H1 (cell line): ENCODE results near the gene MEF2A. TPM values are rescaled to one million over a fixed set of nuclear protein-coding genes. Genes with fewer than 3 reads are reported as not detected.

Experiments used
- CBX8 ChIP-seq: fragments of 300-800, 300-1000 bp; sonication (generic); IDR thresholded peaks from 2 replicates; pipeline ENCODE4 v1.7.1; 2016; ENCODE audit warnings: low read depth, low read length, borderline replicate concordance
- HDAC6 ChIP-seq: IDR thresholded peaks from one replicate; pipeline ENCODE4 v1.7.1; 2012; ENCODE audit warnings: low read depth, mild to moderate bottlenecking, inconsistent platforms, low read length, moderate library complexity
- JUND ChIP-seq: IDR thresholded peaks from 2 replicates; pipeline ENCODE4 v1.6.1; 2011; ENCODE audit warnings: mild to moderate bottlenecking, improper control_type of control experiment, low read length
- POLR2AphosphoS5 ChIP-seq: IDR thresholded peaks from 2 replicates; pipeline ENCODE4 v1.6.1; 2011; ENCODE audit warnings: low read depth, low read length
- RFX5 ChIP-seq: IDR thresholded peaks from 2 replicates; pipeline ENCODE4 v1.6.1; 2011; ENCODE audit warnings: low read depth, low read length, improper control_type of control experiment, borderline replicate concordance
- SRF ChIP-seq: IDR thresholded peaks from 2 replicates; pipeline ENCODE4 v1.6.1; 2011; ENCODE audit warnings: mild to moderate bottlenecking, low read depth, low read length, moderate library complexity
- TBP ChIP-seq: IDR thresholded peaks from 2 replicates; pipeline ENCODE4 v1.6.1; 2011; ENCODE audit warnings: low read depth, low read length, improper control_type of control experiment
- polyA plus RNA-seq, 7 experiments: library from polyadenylated mRNA; depleted of rRNA in 3 of 7; stranded (reverse) in 5 of 7; unstranded in 2 of 7; fragments of >200 nt in 5 of 7; fragments of 200-250 nt in 2 of 7; gene quantifications; 1 replicate in 5 of 7; 2 replicates in 1 of 7; 4 replicates in 1 of 7; pipeline versions ENCODE4 v1.2.1 to v1.2.3, GENCODE V29; 2011 to 2013; ENCODE audit warnings: missing spikeins in 2 of 7, mixed read lengths in 2 of 7
- total RNA-seq: library from RNA; stranded (reverse); fragmentation: NEBNext Ultra II Directional; extraction: Animal tissue kit (Norgen Biotek cat#: 25700); gene quantifications from 2 replicates; pipeline ENCODE4 v1.2.1, GENCODE V29; 2021

MEF2A gene
- total and polyA plus RNA-seq, 2 of the 8 experiments (the other 6 are each of a cell fraction or from before 2014, with no cell fraction given), result 15.6 to 22.5 TPM

DNA sequence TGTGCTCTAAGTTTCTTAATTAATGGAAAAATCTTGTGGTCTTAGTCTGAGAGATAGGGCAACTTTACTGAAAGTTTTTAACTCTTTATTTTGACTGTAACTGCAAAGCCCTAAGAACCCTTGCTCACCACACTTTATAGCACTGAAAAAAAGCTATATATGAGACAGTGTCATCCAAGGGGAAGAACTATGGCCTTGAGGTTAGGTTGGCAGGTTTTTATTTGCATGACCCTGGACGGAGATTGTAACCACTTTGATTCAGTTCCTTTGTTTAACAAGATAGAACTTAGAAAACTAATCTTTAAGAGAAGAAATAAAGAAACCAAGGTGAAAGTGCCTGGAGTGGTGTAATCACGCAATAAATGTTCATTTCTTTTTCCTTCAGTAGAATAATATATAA, 198.0 kb downstream of the MEF2A start (continued):
- TF ChIP-seq SRF (no peak), HDAC6 (no peak), JUND (no peak), RFX5 (no peak), TBP (no peak), CBX8 (no peak), POLR2AphosphoS5 (no peak)
